Measurements from ENCODE around the gene PRKAA1.
A peak's percentile ranks its signal among the peaks of the same experiment; 100 is the strongest.

Gene PRKAA1

DNA sequence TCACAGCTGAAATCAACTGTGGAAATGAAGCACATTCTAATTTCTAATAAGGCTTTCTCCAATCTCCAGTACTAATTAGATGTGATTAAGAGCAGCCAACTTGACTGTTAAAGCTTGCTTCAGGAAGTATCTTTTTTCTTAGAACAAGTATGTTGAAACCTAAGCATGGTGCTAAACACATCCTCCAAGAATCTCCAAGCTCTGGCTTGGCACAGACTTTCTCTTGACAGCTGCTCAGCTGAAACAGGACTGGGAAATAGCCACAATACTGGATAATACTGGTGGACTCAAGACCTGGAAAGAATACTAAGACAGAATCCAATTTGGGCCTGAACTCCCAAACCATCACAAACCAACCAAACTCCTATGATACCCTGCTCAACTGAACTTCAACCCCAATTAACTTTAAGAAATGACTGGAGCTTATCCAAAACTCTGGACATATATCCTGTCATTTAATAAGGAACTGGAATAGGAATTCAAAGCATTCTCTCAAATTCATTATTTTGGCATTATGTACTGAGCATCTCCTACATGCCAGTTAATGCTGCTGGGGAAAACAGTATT, 16.2 kb downstream of the PRKAA1 start:
- no peak for DNase-seq (ENCODE audit: low read depth, low spot score)

DNA sequence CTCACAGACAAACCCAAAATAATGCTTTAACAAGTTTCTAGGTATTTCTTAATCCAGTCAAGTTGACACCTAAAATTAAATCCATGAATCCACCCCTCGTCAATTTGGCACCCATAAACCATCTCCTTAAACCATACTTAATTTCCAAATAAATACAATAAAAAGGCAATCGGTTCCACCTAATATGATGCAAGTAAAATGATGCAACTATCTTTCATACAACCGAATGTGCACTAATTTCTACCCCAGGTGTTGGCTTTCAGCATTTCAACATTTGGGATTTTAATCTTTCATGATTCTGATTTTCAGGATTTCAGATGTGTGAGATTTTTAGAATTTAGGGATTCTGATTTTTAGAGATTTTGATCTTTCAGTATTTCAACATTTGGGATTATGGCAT, 17.3 kb downstream of the PRKAA1 start:
- DNase-seq (ENCODE audit: low read depth, low spot score): no peak

DNA sequence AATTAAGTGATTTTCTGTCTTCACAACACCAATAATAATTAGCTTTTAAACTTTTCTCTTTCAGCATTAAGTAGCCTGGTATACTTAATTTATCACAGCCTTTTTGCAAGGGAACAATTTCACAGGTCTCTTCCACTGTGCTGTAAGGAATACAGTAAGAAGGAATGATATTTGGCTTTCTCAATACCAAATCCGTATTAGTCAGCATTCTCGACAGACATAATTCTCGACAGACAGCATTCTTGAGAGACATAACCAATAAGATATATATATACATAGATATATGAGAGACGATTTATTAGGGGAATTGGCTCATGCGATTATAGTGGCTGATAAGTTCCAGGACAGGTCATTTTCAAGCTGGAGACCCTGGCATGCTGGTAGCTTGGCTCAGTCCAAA, 18.0 kb downstream of the PRKAA1 start:
- no peak for DNase-seq (ENCODE audit: low read depth, low spot score)

DNA sequence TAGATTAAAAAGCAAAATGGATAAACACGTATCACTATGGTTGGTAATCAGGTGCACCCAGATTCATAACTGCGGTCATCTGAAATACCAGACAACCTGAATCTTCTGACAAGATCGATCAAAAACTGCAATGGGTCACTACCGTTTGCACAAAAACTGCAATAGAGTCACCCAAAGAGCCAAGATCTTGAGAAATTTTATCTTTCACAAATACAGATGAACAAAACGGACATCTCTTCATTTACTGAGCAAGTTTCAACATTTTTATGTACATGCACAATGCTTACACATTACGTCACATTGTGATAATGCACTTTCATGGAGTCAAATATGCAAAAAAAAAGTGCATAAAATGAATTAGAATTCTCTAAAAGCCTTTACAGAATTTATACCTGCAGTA, 18.6 kb downstream of the PRKAA1 start:
- no peak for DNase-seq (ENCODE audit: low read depth, low spot score)

DNA sequence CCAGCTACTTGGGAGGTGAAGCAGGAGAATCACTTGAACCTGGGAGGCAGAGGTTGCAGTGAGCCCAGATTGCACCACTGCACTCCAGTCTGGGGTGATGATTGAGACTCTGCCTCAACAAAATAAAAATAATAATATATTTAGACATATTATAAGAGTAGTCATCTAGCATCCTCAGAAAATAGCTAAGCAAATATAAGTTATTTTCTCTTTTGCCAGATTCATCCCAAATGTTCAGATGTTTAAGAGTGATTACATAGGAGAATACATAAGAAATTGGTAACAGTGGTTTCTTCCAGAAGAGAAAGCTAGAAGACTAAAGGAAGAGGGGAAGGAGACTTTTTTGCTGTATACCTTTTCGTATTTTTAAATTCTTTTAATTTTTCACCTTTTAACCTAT, 20.0 kb downstream of the PRKAA1 start:
- DNase-seq (ENCODE audit: low read depth, low spot score): no peak

DNA sequence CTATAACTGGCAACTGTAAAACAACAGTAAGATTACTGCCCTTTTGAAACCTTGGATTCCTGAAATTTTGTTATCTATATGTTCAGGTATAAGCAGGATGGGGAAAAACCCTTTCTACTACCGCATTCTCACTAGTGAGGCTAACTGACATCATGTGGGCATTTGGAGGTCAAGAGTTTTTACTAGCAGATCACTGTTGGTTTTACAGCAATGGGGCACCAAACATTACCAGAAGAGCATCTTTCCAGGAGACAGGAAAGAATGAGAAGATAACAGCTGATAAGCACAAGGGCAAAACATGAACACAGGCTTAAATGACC, 21.6 kb downstream of the PRKAA1 start:
- no peak for DNase-seq (ENCODE audit: low read depth, low spot score)

DNA sequence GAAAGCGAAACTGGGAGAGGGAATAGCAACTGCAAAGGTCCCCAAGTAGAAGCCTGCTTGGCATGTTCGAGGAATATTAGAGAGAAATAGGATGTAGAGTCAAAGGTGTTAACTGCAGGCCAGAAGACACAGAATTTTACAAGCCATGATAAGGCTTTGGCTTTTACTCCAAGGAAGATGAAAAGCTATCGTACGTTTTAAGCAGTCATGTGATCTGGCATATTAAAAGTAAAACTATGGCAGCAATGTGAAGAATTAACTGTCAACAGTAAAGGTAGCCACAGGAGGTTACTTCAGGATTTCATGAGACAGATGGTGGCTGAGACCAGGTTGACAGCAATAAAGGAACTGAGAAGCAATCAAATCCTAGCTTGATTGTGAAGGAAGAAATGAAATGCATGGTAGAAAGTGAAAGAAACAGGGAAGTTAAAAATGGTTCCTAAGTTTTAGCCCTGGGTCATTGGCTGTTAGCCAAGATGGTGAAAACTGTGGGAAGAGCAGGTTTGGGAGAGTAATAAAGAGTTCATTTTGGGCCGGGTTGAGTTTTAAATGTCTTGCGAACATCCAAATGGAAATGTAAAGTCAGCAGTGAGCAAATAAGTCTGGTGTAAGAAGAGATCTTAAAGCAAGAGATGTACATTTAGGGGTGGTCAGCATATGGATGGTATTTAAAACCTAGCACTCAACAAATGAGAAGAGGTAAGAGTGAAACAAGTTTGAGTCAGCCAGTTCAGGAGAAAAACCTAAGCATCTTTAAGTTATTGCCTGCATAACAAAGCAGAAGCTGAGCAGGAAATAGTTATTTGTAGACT, 22.1 kb downstream of the PRKAA1 start:
- no peak for DNase-seq (ENCODE audit: low read depth, low spot score)

DNA sequence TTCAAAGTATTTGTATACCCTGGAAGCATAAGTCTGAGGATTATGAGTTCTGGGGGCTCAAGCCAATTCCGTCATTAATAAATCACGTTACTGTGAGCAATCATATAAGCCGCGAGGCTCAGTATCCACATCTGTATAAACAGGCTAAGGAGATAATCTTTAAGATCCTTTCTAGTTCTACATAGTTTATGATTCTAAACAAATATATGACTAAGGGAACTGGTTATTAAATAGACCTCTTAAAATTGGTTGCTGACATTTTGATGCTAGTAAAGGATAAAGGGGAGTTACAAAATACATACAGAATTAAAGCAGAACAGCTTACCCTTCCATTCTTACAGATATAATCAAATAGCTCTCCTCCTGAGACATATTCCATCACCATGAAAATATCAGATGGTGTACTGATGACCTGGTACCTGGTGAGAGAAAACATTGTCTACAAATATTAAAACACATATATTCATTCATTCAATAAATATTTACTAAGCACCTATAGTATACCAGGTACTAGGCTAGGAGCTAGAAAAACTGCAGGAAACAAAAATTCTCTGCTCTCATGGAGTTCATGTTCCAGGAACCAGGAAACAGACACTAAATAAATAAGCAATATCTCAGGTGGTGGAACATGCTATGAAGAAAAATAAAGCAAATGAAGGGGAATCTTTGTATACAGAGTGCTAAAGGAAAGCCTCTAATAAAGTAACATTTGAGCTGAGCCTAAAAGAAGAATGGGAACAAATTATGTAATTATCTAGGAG, 22.9 kb downstream of the PRKAA1 start:
- no peak for DNase-seq (ENCODE audit: low read depth, low spot score)

DNA sequence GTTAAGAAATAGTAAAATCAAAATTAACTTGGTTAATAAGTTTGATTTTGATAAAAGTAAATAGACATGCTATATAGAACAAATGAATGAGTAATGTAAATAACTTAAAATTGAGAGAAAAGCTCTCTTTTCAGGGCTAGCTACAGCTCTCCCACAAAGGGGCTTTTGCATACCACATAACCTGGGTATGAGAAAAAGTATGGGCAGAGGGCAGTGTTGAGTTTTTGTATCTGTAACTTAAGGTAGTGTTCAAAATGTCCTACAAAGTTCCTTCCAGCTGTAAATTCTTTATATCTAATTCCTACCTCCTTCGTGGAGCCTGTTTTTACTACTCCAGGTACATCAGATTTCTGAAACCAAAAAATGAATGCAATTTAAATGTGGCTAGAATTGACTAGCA, 23.6 kb downstream of the PRKAA1 start:
- DNase-seq (ENCODE audit: low read depth, low spot score): no peak

DNA sequence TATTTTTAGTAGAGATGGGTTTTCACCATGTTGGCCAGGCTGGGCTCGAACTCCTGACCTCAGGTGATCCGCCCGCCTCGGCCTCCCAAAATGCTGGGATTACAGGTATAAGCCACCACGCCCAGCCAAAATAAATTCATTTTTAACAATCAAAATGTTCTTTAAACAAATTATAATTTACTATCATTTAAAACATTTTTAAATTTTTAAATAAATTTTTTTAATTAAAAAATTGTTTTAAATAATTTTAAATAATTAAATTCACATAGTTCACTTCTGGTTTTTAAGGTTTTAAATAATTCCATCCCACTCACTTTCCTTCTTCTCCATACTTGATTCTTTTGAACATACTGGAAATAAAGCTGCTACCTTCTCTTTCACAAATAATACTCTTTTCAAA, 27.4 kb downstream of the PRKAA1 start:
- no peak for DNase-seq (ENCODE audit: low read depth, low spot score)

DNA sequence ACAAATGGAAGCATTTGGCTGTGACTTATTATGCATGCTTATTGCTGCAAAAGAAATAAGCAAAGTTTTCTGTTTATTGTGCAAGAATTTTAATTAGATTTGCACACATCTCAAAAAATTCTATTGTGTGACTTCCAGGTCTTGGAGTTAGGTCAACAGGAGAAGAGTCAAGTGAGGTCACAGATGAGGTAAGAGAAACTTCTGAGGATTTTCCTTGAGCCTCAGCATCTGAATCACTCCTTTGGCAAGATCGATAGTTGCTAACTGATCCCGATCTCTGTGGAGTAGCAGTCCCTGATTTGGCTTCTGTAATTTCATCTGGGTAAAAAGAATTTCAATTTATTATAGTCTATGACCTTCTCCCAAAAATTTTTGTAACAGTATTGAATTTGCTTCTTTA, 35.5 kb downstream of the PRKAA1 start:
- no peak for DNase-seq (ENCODE audit: low read depth, low spot score)

DNA sequence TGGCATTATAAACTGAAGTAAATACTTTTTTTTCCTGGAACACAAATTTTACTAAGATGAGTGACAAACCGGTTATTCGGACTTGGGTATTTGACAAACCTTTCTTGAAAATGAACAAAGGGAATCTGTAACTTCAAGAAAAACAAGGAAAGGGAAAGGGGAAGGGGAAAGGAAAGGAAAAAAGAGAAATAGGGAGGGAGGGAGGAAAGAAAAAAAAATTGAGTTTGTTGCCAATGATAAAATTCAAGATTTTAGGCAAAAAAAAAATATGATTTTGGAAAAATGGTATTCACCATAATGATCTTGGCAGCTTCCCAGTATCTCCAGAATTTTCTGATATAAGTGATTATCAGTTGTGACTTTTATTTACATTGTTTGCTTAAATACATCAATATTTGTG, 40.8 kb downstream of the PRKAA1 start:
- no peak for DNase-seq (ENCODE audit: low read depth, low spot score)

DNA sequence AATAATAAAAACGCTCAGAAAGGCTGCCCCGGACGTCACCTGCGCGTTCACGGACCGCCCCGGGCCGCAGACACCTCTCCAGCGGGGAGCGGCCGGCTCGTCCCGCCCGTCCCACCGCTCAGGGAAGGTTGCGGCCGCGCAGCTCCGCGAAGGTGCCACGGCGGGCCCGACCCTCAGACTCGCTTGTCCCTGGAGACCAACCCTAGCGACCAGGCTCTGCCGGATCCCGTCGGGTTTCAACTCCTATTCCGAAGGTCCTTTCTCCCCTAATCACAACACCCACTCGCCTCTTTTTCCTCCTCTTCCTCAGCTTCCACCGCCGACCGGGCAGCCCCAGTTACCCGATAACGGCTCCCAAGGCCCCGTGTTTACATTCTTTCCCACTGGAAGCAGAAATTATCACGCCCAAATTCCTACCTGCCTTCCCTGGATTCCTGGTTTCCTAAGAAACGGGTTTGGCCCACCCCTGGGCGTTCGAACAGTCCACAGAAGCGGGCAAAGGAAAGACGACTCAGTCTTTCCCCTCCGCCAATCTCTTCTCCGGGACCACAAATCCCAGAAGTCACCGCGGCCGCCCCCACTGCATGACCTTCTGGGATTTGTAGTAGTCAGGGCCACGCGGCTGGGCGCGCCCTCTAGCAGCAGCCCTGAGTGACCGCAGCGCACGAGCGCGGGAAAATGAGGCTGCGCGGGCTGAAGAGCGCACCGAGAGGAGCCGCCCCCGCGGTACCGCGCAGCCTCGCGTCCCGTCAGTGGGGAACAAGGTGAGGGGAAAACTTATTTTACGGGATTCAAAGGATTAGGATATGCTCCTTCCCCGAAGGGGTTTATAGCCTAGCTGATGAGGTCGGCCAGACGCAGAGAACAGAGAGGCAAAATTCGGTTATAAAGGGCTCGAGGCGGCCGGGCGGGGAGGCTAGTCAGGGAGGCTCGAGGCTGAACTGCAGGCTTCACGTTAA, 42.5 kb downstream of the PRKAA1 start, which contains the start of gene TTC33:
TTC33 (minus strand) TSS at position 555 of the 959 bp plus-strand sequence. CDS start 8,943 bp downstream, outside the sequence.
- peak; percentile 92 for DNase-seq (ENCODE audit: low read depth, low spot score)

DNA sequence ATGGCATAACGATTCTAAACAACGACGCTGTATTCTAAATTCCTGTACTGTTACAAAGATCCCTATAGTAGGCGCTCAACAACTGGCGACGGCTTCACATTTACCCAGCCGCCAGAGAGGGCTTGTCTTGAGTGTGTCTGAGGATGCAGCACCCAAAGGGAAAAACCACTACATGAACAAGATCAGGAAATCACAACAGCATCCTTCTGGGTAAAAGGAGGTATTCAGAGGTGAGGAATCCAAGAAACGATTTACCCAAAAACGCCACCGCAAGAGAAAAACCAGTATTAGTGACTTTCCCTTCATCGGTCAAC, 43.1 kb downstream of the PRKAA1 start:
- DNase-seq (ENCODE audit: low read depth, low spot score): peak; percentile 18

DNA sequence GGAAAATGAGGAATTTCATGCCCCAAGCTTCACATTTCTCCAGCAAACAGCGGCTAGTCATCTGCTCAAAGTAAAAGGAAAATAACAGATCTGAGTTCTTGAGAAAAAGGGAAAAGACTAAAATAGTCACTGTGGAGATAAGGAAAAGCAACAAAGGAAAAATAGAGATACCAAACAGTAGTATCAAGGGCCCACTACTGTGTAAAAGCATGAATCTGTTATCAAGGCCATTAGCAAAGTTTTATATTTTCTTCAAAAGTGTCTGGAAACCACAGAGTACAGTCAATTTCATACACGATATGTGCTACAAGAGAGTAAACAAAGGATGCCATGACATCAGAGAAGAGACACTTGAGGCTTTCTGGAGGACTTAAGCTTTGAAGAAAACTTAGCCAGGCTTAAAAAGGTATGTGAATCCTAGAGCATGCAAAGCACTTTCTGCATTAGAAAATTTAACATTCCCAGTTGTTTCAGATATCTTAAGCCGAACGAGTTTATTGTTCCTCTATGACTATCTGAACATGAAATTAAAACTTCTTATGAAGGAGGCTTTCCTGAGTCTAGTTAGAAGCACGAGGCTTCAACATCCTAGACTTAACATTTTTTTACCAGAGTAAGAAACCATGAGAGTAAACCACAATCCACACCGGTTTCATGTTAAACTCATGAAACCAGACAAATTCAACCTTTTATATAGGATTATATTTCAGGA, 43.6 kb downstream of the PRKAA1 start:
- DNase-seq (ENCODE audit: low read depth, low spot score): no peak

DNA sequence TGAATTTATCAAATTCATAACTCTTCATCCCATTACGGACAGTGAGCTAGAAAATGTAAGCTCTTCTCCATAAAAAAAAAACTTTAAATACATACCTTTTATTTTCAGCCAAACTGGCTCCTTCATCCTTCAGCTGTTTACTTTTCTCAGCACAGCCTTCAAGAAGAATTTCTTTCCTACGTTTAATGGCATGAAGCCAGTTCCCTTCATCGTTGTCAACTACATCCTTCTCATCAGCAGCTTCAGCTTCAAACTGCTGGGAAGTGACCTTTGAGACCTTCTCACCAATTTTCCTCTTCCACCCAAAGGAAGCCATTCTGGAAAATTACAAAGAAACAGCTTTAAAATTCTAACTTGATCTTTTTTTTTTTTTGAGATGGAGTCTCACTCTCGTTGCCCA, 51.5 kb downstream of the PRKAA1 start:
- no peak for DNase-seq (ENCODE audit: low read depth, low spot score)

DNA sequence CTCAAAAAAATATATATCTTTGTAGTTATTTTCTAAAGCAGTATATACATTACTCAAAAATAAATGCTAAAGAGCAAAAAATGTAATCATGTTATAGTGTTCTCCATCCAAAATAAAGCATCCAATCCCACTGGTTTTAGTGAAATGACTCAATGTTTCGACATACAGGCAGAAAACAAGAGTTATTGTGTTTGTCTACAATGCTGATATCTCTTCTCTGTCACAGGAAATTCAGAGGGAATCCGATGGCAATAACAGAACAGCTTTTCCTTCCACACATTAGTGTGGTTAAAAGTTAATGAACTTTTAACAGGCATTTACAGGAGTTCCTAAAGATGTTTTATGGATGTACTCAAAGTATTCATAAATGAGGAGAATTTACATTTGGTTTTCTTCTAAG, 54.4 kb downstream of the PRKAA1 start:
- no peak for DNase-seq (ENCODE audit: low read depth, low spot score)

DNA sequence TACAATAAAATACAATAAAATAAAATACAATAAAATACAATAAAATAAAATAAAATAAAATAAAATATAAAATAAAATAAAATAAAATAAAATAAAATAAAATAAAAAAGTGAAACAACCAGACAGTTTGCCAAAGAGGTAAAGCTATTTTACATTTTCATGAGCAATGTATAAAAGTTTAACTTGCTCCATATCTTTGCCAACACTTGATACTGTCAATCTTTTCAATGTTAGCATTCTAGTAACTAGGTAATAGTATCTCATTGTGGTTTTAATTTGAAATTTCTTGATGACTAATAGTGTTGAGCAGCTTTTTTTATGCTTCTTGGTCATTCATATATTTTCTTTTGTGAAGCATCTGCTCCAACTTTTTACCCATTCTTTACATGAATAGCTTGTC, 59.7 kb downstream of the PRKAA1 start:
- no peak for DNase-seq (ENCODE audit: low read depth, low spot score)

DNA sequence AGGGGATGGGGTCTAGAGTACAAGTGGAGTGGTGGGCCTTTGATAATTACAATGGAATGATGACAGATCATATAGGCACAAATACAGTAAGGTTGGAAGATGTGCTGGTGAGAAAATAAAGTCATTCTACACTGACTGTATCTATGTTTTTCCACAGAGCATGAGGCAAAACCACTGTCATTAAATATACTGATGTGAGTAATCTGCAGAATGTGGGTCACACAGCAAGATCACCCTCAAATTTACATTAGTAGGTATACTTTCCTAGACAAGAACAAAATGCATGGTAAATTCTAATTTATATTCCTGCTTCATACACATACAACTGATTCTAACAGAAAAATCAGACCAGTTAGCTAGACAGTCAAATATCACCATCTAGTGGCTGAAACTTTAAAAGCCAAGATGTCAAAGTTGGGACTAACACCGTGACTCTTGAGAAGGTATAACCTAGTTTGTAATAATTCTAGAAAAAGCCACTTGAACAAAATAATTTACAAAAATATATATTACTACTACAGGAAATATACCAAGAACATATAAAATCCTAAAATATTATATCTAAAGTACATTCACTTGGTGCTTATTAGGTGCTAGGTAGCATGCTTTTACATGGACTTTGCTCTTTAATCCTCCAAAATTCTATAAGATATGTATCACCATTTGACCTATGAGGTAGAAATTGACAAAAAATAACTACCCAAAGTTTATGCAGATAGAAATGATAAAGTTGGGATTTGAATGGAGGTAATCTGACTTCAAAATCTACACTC, 61.9 kb downstream of the PRKAA1 start:
- DNase-seq (ENCODE audit: low read depth, low spot score): no peak

DNA sequence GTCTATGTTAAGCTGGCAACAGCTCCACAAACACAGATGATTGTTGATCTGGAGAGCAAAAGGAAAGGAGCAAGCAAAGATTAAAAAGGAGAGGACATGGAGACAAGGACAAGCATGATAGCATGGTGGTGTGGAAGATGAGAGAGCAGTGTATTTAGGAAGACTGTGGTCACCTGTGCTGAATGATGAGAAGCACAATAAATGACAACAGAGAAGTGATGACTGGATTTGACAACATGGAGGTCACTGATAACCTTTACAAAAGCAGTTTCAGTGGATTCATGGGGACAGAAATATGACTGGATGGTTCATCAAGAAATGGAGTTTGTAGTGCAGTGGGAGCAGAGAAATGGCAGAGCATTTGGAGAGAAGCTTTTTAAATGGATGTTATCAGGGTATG, 62.6 kb downstream of the PRKAA1 start:
- DNase-seq (ENCODE audit: low read depth, low spot score): no peak

DNA sequence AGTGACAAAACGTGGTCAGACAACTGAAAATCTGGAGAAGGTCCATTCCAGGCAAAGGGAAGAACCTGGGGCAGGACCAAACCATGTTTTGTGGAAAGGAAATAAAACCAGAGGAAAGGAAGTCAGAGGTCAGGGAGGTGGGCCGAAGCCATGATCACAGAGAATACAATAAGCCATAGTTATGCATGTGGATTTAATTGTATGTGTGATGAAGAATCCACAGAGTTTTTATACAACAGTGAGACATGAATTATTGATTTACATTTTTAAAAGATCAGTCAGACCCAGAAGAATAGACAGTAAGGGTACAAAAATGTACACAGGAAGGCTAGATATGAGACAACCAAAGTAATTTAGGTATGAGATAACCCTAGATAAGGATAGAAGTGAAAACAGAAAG, 63.2 kb downstream of the PRKAA1 start:
- no peak for DNase-seq (ENCODE audit: low read depth, low spot score)

All from activated naive CD8-positive, alpha-beta T cell treated with anti-CD3 and anti-CD28 coated beads, Interleukin-2, amount 50 U/mL, for 16 hours (primary cell).